Panc1 (cell line): ENCODE measurements around the gene AMN.

ENCODE experiments used
- POLR2AphosphoS5 ChIP-seq: IDR thresholded peaks from 2 replicates; pipeline ENCODE4 v1.6.1; 2012; ENCODE audit warnings: mild to moderate bottlenecking, low read depth, low read length, moderate library complexity
- TF ChIP-seq, protein P1 (sequence below), 2 experiments: IDR thresholded peaks; 2 replicates each; pipeline ENCODE4 v1.6.1; 2011 to 2012; ENCODE audit warnings: low read depth in 2 of 2, control low read depth in 1 of 2, low read length in 1 of 2, mild to moderate bottlenecking in 1 of 2, moderate library complexity in 1 of 2; ENCODE audit not compliant: insufficient read depth in 1 of 2
- TF ChIP-seq, protein P2 (sequence below): fragments of 450-650 bp; IDR thresholded peaks from 2 replicates; pipeline ENCODE4 v1.5.1; 2017; ENCODE audit warnings: mild to moderate bottlenecking

DNA sequence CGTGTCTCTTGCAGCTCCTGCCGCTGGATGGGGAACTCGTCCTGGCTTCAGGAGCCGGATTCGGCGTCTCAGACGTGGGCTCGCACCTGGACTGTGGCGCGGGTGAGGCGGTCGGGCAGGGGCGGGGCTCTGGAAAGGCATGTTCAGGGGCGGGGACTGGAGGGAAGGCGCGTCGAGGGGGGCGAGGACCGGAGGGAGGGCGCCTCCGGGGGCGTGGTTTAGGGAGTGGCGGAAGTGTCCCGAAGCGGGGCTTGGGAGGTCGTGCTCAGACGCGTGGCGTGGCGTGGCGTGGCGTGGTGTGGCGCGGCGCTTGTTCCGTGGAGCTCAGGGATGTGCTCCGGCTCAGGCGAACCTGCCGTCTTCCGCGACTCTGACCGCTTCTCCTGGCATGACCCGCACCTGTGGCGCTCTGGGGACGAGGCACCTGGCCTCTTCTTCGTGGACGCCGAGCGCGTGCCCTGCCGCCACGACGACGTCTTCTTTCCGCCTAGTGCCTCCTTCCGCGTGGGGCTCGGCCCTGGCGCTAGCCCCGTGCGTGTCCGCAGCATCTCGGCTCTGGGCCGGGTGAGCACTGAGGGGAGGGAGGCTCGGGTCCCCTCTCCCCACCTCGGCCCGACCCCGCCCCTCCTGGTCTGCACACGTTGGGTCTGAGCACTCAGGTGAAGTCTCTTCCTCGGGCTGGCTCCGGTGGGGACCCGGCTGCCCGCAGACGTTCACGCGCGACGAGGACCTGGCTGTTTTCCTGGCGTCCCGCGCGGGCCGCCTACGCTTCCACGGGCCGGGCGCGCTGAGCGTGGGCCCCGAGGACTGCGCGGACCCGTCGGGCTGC is 6.2 kb downstream of the AMN start:
- TF ChIP-seq POLR2AphosphoS5, result no peak
- TF ChIP-seq, protein P1, sequence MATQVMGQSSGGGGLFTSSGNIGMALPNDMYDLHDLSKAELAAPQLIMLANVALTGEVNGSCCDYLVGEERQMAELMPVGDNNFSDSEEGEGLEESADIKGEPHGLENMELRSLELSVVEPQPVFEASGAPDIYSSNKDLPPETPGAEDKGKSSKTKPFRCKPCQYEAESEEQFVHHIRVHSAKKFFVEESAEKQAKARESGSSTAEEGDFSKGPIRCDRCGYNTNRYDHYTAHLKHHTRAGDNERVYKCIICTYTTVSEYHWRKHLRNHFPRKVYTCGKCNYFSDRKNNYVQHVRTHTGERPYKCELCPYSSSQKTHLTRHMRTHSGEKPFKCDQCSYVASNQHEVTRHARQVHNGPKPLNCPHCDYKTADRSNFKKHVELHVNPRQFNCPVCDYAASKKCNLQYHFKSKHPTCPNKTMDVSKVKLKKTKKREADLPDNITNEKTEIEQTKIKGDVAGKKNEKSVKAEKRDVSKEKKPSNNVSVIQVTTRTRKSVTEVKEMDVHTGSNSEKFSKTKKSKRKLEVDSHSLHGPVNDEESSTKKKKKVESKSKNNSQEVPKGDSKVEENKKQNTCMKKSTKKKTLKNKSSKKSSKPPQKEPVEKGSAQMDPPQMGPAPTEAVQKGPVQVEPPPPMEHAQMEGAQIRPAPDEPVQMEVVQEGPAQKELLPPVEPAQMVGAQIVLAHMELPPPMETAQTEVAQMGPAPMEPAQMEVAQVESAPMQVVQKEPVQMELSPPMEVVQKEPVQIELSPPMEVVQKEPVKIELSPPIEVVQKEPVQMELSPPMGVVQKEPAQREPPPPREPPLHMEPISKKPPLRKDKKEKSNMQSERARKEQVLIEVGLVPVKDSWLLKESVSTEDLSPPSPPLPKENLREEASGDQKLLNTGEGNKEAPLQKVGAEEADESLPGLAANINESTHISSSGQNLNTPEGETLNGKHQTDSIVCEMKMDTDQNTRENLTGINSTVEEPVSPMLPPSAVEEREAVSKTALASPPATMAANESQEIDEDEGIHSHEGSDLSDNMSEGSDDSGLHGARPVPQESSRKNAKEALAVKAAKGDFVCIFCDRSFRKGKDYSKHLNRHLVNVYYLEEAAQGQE (IDR thresholded peaks at IDR 0.05; ENCODE audit: insufficient read depth in 1 of 2, low read depth in 2 of 2, low read length in 1 of 2), result no peak
- TF ChIP-seq, protein P2, sequence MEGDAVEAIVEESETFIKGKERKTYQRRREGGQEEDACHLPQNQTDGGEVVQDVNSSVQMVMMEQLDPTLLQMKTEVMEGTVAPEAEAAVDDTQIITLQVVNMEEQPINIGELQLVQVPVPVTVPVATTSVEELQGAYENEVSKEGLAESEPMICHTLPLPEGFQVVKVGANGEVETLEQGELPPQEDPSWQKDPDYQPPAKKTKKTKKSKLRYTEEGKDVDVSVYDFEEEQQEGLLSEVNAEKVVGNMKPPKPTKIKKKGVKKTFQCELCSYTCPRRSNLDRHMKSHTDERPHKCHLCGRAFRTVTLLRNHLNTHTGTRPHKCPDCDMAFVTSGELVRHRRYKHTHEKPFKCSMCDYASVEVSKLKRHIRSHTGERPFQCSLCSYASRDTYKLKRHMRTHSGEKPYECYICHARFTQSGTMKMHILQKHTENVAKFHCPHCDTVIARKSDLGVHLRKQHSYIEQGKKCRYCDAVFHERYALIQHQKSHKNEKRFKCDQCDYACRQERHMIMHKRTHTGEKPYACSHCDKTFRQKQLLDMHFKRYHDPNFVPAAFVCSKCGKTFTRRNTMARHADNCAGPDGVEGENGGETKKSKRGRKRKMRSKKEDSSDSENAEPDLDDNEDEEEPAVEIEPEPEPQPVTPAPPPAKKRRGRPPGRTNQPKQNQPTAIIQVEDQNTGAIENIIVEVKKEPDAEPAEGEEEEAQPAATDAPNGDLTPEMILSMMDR, result no peak
